HG03045 (cell line): Measurements from ENCODE around the gene ZNF445.
A peak's percentile ranks its signal among the peaks of the same experiment; 100 is the strongest.
"Not testable (repeated sequence)": the region's sequence is repeated elsewhere in the genome, so short reads cannot be mapped to it uniquely, and the experiment has no call there.

ENCODE experiments used
- ATAC-seq: cut with Tn5 transposase; IDR thresholded peaks from one replicate; pipeline ENCODE4 v1.9.1; 2021; ENCODE audit warnings: mild to moderate bottlenecking, moderate library complexity; ENCODE audit not compliant: unreplicated experiment

The ZNF445 gene

GRCh38 chr3:44477312-44478030 lies at the start of gene ZNF445:
TSS of gene ZNF445 (minus strand) at chr3:44477670. CDS start at chr3:44455549, 22,121 bp downstream.
- peak; percentile 92 for ATAC-seq

DNA sequence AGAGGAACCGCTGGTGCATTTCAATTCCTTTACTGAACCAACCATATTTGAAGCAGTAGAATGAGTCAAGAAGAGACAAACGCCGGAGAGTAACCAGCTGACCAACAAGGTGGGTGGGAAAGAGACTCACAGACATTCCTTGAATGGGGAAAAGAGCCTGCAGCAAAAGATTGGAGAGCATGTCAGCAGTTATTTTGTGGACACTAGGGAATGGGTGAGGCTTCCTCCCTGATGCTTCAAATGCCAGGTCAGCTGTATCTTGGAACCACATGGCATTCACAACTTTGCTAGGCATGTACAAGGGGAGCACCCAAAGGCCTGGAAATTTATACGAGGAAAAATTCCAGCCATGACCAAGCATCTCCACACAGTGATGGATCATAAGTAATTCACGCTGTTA lies 47.6 kb upstream of the ZNF445 start:
- no peak for ATAC-seq

- ATAC-seq = no peak
Observed at GRCh38 chr3:44522494-44522933, 45.0 kb upstream of the ZNF445 start.

- no peak for ATAC-seq
Observed at GRCh38 chr3:44521721-44522120, 44.3 kb upstream of the ZNF445 start.

DNA sequence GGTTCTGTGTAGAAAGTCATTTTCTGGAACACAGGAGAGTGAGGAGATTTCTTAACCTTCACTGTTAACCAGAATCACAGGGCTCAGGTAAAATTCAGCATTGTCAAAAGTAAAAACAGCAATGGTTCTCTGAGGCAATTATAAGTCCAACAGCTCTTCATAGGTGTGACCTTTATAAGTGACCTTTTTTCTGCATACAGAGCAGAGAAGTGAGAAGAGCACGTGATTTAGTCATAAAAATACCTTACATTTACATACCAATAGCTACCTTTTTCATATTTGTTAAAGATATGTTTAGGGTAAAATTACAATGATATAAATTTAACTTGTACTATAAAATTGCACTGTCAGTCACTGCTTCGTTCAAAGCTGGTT lies 41.3 kb upstream of the ZNF445 start:
- no peak for ATAC-seq

DNA sequence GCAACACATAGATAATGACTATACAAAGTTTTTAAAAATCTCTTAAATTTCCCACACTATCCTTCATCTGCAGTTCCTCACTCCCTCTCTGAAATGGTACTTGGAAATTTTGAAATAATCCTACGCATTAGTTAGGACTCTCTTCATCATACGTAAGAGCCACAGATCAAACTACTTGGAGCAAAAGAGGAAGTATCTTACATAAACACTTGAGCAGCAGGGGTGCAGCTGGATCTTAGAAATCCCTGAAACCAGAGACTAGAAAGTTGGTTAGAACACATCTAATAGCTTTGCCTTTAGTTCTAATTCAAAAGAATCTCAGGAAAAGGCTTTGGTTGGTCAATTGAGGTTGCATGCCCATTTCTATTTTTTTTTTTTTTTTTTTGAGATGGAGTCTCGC lies 38.8 kb upstream of the ZNF445 start:
- ATAC-seq = no peak

GRCh38 chr3:44513513-44513912 lies 36.0 kb upstream of the ZNF445 start:
- no peak for ATAC-seq

- no peak for ATAC-seq
Observed at GRCh38 chr3:44511238-44511566, 33.7 kb upstream of the ZNF445 start.

GRCh38 chr3:44510000-44510368 lies 32.5 kb upstream of the ZNF445 start:
- ATAC-seq = peak; percentile 39

DNA sequence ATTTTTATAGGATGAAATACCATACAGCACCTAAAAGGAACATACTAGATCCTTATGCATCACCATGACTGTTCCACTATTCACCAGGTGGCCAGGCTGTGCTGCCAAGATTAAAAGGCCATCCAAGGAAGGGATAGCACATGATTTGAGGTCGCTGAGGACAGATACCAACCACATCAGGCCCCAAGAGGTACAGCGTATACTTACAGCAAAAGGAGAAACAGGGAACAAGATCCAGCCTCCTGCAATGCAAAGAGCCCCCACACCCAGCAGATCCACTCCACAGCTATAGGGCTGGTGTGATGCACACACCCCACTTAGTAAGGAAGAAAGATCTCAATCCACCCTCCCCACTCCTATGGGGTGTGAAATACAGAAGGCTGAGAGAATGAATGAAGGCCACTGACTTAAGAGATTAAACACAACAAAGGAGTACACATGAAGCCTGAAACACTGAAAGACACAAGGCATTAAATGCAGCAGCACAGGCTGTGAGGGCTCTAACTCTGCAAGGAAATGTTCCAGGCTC lies 32.0 kb upstream of the ZNF445 start:
- ATAC-seq = no peak

- no peak for ATAC-seq
Observed at GRCh38 chr3:44506961-44507360, 29.5 kb upstream of the ZNF445 start.

DNA sequence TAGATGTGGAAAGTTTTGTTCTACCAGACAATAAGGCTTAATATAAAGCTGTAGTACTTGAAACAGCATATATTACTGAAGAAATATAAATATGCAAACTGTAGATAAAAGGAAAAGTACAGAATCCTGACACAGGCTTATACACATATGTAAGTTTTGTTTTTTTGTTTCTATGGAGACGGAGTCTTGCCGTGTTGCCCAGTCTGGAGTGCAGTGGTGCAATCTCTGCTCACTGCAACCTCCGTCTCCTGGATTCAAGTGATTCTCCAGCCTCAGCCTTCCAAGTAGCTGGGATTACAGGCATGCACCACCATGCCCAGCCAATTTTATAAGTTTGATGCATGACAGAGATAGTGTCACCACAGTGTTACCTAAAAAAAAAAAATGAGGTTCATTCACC lies 29.1 kb upstream of the ZNF445 start:
- ATAC-seq = no peak

GRCh38 chr3:44504566-44504965 lies 27.1 kb upstream of the ZNF445 start:
- ATAC-seq = no peak

DNA sequence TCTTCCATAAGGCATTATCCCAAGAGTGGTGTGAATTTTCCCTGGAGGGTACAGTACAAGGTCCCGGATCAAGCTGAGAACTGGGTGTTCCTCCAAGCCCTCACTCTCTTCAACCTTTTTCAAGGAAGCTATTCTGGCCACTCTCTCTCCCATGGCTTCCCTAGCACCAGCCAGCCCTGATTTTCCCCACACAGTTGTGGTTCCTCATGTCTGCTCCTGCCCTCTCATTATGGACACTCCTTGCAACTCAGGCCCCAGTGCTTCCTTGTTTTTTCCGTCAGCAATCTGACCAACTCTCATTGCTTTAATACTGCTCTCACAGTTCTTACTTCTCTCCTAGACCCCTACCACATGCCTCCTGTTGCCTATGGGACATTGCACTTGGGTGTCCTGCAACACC lies 25.7 kb upstream of the ZNF445 start:
- not testable (repeated sequence) for ATAC-seq

DNA sequence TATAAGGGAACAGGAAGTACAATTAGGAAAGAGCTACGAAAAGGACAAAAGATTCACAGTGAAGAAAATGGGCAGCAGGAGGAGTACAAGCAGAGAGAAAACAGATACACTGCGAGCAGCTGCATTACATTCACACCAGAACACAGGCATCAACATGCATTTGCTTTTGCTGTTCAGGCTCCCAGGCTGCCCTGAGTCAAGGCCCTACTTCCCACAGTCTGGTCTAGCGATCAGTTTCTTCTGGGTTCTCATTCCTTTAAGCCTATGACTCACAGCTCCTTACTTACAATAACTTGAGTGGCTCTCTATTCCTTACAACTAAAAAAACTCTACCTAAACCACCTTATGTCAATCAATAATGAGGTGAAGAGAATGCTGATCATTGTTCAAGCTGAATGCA lies 24.5 kb upstream of the ZNF445 start:
- no peak for ATAC-seq

- ATAC-seq = not testable (repeated sequence)
Observed at GRCh38 chr3:44499899-44500168, 22.4 kb upstream of the ZNF445 start.

GRCh38 chr3:44499149-44499898 lies 21.9 kb upstream of the ZNF445 start:
- ATAC-seq = no peak

DNA sequence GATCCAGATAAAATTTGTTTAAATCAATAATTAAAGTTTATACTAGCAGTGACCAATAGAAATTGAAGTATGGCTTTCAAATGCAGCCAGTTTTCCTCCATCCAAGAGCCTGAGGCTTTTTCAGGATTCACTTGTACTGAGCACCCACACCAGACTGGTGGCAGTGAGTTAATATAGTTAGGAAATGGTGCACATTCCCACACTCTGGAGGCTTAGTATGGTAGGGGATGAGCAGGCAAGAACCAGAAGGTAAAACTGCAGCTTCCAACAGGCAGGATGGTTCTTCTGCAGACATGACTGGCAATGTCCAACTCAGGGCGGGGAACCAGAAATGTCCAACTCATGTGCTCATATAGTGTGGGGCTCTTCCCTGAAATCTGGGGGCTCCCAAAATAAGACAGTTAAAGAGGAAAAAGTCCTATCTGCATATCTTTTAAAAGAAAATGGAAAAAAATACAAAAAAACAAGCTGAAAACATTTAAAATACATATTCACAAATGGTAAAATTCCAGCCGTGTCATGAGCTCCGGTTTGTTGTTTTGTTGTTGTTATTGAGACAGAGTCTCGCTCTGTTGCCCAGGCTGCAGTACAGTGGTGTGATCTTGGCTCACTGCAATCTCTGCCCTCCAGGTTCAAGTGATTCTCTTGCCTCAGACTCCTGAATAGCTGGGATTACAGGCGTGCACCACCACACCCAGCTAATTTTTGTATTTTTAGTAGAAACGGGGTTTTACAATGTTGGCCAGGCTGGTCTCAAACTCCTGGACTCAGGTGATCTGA lies 18.4 kb upstream of the ZNF445 start:
- ATAC-seq = no peak

DNA sequence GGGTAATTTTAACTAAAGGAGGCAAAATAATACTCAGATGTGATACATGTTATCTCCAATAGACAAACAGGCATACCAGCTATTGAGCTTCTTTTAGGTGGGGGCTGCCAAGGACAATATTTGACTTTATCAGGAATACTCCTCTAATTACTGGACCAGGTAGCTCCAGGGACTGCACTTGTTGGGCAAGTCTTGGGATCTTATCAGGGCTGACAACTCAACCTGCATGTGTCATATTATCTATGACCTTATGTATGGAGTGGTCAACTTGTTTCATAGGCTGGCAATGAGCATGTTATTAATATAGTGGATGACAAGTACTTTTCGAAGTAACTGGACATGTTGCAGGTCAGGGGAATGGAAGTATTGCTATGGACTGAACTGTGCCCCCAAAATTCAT lies 15.0 kb upstream of the ZNF445 start:
- ATAC-seq = no peak

GRCh38 chr3:44482721-44483120 lies 5.3 kb upstream of the ZNF445 start:
- no peak for ATAC-seq

- ATAC-seq = no peak
Observed at GRCh38 chr3:44478606-44479094, 1.2 kb upstream of the ZNF445 start.

DNA sequence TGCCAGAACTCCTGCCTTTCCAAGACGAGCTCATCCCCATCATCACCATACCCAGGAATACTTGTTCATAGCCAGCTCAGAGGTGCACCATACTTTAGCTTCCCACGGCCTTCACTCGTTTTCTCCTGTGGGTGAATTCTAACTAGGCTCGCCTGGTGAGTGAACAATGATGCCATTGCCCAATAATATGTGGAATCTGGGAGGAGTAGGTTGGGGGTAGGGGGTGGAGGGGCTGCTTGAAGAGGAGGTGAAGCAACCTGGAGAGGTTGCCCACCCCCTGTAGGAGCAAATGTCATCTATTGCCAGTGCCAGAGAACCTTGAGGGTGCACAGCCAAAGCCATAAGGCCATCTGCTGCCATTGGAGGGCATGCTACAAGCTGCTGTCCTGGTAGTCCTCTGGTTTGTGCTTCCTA lies 592 bp upstream of the ZNF445 start:
- peak; percentile 3 for ATAC-seq
